Spinal cord (tissue), 10 donors: ENCODE measurements around the gene NIFK. TPM values are rescaled to one million over a fixed set of nuclear protein-coding genes. Genes with fewer than 3 reads are reported as not detected.
"Not testable (repeated sequence)": the region's sequence is repeated elsewhere in the genome, so short reads cannot be mapped to it uniquely, and the experiment has no call there.

Source experiments
- DNase-seq, 6 donors: peaks; one replicate each; pipeline versions ENCODE4 v3.0.0 to v3.0.0-alpha.2; 2013 to 2015; ENCODE audit warnings: low spot score in 6 of 6, low read depth in 4 of 6
- H3K27ac ChIP-seq: one replicate; pipeline ENCODE4 v1.5.1; 2013; ENCODE audit warnings: low read depth, low read length, control low read depth
- H3K27me3 ChIP-seq: one replicate; pipeline ENCODE4 v1.6.1; 2013; ENCODE audit warnings: low read length; ENCODE audit not compliant: control insufficient read depth, insufficient read depth
- H3K36me3 ChIP-seq: one replicate; pipeline ENCODE4 v1.6.1; 2013; ENCODE audit warnings: low read length; ENCODE audit not compliant: control insufficient read depth, insufficient read depth
- H3K4me1 ChIP-seq: one replicate; pipeline ENCODE4 v1.6.1; 2013; ENCODE audit warnings: low read length; ENCODE audit not compliant: control insufficient read depth, insufficient read depth
- H3K4me3 ChIP-seq: one replicate; pipeline ENCODE4 v1.5.1; 2013; ENCODE audit warnings: low read depth, low read length, control low read depth
- H3K9me3 ChIP-seq: one replicate; pipeline ENCODE4 v1.6.1; 2013; ENCODE audit warnings: low read length; ENCODE audit not compliant: control insufficient read depth, insufficient read depth
- WGBS: methylation state at CpG from one replicate; pipeline ENCODE4 v1.1.5; 2013; ENCODE audit warnings: missing lambda C conversion rate; ENCODE audit not compliant: insufficient coverage; 5-methylcytosine and 5-hydroxymethylcytosine counted together
- polyA plus RNA-seq, 2 donors: library from polyadenylated mRNA; unstranded; fragments of 120-200 nt; gene quantifications; one replicate each; pipeline ENCODE4 v1.2.1, GENCODE V29; 2013; ENCODE audit not compliant: insufficient read length in 2 of 2
- total RNA-seq, 2 donors: library from RNA; depleted of rRNA in 1 of 2; stranded (reverse); fragments of 120-200 nt in 1 of 2; fragments of >200 nt in 1 of 2; gene quantifications; one replicate each; pipeline versions ENCODE4 v1.2.3 to v1.2.4, GENCODE V29; 2013 to 2014
- donor health status: healthy.

The NIFK gene
- total and polyA plus RNA-seq, 4 donors = 44.9 to 62.9 (median 55.2) TPM

GRCh38 chr2:121736140-121736461 is 574 bp downstream of the NIFK start:
- H3K4me1 ChIP-seq = peaks cover 8% of the 10 kb centered on the region
- no peak for DNase-seq
- H3K27ac ChIP-seq = peak overlapping the region; percentile 76
- H3K27me3 ChIP-seq = no peaks in the 10 kb centered on the region
- peaks cover 26% of the 10 kb centered on the region for H3K36me3 ChIP-seq
- H3K9me3 ChIP-seq = no peaks in the 10 kb centered on the region
- WGBS = 0% methylated on average over 5 of the region's 8 CpGs
- peak overlapping the region; percentile 96 for H3K4me3 ChIP-seq

DNA sequence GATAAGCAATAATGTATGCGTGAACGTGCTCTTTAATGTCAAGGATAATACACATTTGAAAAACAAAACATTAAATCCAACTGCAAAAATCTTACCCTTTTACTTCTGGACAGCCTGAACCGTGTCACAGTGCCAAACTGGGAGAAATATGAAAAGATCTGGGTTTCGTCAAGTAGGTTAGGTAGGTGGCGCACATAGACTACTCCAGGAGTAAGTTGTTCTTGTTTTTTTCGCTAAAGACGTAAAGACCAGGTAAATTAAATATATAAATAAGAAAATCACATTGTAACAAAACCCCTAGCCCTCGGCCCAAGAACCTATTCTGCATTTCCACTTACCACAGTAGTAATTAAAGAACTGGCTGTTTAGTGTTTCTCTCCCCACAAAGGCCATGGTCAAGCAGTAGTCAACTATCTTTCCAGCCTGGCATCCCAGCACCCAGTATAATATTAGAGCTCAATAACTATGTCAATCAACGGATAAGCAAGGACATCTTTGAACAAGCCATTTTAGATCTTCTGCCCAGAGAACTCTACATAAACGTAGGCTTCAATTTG is 1.1 kb downstream of the NIFK start:
- H3K27ac ChIP-seq = no peak overlapping the region
- H3K4me3 ChIP-seq = peak overlapping the region; percentile 96
- peaks cover 28% of the 10 kb centered on the region for H3K36me3 ChIP-seq
- peaks cover 8% of the 10 kb centered on the region for H3K4me1 ChIP-seq
- 6% methylated on average over 2 of the region's 10 CpGs for WGBS
- no peaks in the 10 kb centered on the region for H3K27me3 ChIP-seq
- H3K9me3 ChIP-seq = no peaks in the 10 kb centered on the region
- DNase-seq = peak in 1 of 6 donors; percentile 37

DNA sequence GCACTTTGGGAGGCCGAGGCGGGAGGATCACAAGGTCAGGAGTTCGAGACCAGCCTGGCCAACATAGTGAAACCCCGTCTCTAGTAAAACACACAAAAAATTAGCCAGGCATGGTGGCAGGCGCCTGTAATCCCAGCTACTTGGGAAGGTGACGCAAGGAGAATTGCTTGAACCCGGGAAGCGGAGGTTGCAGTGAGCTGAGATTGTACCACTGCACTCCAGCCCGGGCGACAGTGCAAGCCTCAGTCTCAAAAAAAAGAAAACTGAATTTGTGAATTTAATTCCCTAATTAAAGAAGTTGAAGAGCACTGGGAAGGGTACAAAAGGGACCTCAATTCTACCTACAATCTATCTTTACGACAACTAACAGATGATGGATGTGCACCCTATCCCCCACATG is 2.1 kb downstream of the NIFK start:
- not testable (repeated sequence) for H3K4me3 ChIP-seq, H3K27me3 ChIP-seq
- WGBS = 83% methylated on average over 5 of the region's 11 CpGs

GRCh38 chr2:121731366-121731765 is 5.3 kb downstream of the NIFK start:
- Histone ChIP-seq H3K9me3 (no peaks in the 10 kb centered on the region), H3K4me1 (no peaks in the 10 kb centered on the region), H3K4me3 (no peak overlapping the region), H3K36me3 (peaks cover 51% of the 10 kb centered on the region), H3K27ac (no peak overlapping the region), H3K27me3 (no peaks in the 10 kb centered on the region)
- 92% methylated on average over 6 of the region's 6 CpGs for WGBS
- DNase-seq = no peak

More for the DNA sequence above, 2.1 kb downstream of the NIFK start:
- DNase-seq, H3K27ac ChIP-seq, H3K4me1 ChIP-seq, H3K9me3 ChIP-seq: not testable (repeated sequence)
- H3K36me3 ChIP-seq = peaks cover 37% of the 10 kb centered on the region

DNA sequence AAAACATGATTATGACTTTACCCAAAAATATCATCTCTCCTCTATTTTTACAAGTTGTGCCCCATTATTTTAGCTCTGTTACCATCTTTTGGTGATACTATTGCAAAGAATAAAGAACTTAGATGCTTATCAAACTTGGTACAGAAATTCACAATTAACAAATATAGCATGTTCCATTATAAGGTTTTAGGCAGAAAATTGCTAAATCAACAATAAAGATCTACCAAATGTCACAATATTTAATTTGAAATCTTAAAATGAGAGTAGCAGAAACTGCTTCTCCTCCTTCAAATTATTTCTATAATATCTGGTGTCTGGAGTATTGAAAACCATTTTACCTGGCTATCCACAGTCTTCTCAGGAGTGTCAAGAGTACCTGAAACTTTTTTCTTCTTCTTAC is 8.7 kb downstream of the NIFK start:
- DNase-seq = no peak
- H3K9me3 ChIP-seq = no peaks in the 10 kb centered on the region
- H3K27ac ChIP-seq = no peak overlapping the region
- H3K4me3 ChIP-seq = no peak overlapping the region
- H3K27me3 ChIP-seq = no peaks in the 10 kb centered on the region
- H3K4me1 ChIP-seq = no peaks in the 10 kb centered on the region
- H3K36me3 ChIP-seq = peaks cover 42% of the 10 kb centered on the region

DNA sequence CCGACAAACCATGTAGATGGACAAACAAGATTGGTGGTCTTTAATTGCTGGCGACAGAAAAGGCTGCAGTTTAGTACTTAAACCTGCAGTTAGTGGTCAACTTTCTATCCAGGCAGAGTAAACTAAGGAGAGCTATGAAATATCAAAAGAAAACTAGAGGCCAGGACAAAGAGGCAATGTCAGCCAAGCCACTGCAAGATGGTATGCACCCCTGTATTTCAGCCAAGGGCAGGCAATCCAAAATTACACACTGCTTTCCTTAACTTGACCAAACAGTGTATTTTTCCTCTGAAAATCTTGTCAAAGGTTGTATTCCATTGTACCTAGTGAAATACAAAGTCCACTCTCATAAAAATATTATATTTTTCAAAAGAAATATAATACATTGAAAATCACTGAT is 9.3 kb downstream of the NIFK start:
- H3K36me3 ChIP-seq = peaks cover 38% of the 10 kb centered on the region
- H3K4me3 ChIP-seq = no peak overlapping the region
- H3K27ac ChIP-seq = no peak overlapping the region

DNA sequence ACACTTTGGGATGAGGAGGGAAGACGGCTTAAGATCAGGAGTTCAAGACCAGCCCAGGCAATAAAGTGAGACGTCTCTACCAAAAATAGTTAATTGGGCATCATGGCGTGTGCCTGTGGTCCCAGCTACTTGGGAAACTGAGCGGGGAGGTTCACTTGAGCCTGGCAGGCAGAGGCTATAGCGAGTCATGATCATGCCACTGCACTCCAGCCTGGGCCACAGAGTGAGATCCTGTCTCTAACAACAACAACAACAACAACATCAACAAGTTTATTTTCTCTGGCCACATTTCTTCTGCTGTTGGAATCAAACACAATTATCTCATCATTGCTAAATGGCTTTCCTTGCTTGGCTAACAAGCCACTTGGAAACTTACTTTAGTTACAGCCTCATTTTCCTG is 13.4 kb downstream of the NIFK start:
- DNase-seq = no peak
- peaks cover 9% of the 10 kb centered on the region for H3K36me3 ChIP-seq
- H3K27me3 ChIP-seq = no peaks in the 10 kb centered on the region
- no peak overlapping the region for H3K4me3 ChIP-seq
- no peak overlapping the region for H3K27ac ChIP-seq
- no peaks in the 10 kb centered on the region for H3K9me3 ChIP-seq
- 96% methylated on average over 5 of the region's 5 CpGs for WGBS
- no peaks in the 10 kb centered on the region for H3K4me1 ChIP-seq

More for the DNA sequence above, 9.3 kb downstream of the NIFK start:
- H3K9me3 ChIP-seq = no peaks in the 10 kb centered on the region
- 100% methylated on average over 1 of the region's 2 CpGs for WGBS
- H3K4me1 ChIP-seq = no peaks in the 10 kb centered on the region
- no peak for DNase-seq
- no peaks in the 10 kb centered on the region for H3K27me3 ChIP-seq

GRCh38 chr2:121722479-121722878 is 14.2 kb downstream of the NIFK start:
- no peak overlapping the region for H3K4me3 ChIP-seq
- no peak overlapping the region for H3K27ac ChIP-seq
- H3K4me1 ChIP-seq = no peaks in the 10 kb centered on the region
- peaks cover 9% of the 10 kb centered on the region for H3K36me3 ChIP-seq
- whole genome bisulfite sequencing = 95% methylated on average over 4 of the region's 5 CpGs
- DNase-seq = no peak
- H3K9me3 ChIP-seq = no peaks in the 10 kb centered on the region
- H3K27me3 ChIP-seq = no peaks in the 10 kb centered on the region

DNA sequence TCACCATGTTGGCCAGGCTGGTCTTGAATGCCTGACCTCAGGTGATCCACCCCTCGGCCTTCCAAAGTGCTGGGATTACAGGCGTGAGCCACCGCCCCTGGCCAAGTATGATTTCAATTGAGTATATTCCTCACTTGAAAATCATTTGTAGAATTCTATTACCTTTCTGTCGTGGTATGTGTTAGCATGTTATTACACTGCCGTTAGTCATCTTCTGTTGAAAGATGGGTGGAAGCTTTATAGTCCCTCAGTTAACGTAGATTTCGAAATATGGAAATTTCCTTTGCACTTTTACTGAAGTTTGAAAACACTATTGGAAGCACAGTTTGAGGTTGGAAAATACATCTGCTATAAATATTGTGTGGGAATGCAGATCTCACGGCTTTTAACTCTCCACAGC is 14.7 kb downstream of the NIFK start:
- Histone ChIP-seq H3K27me3 (no peaks in the 10 kb centered on the region), H3K9me3 (no peaks in the 10 kb centered on the region), H3K4me1 (no peaks in the 10 kb centered on the region), H3K27ac (no peak overlapping the region), H3K36me3 (peaks cover 9% of the 10 kb centered on the region), H3K4me3 (no peak overlapping the region)
- no CpG with 5 or more reads among the region's 8 CpGs for WGBS
- no peak for DNase-seq

GRCh38 chr2:121717529-121717928 is 19.1 kb downstream of the NIFK start:
- 97% methylated on average over 2 of the region's 6 CpGs for WGBS
- no peaks in the 10 kb centered on the region for H3K27me3 ChIP-seq

More at GRCh38 chr2:121717529-121717928, 19.1 kb downstream of the NIFK start:
- DNase-seq = no peak
- Histone ChIP-seq H3K9me3 (no peaks in the 10 kb centered on the region), H3K4me1 (no peaks in the 10 kb centered on the region), H3K27ac (no peak overlapping the region), H3K36me3 (no peaks in the 10 kb centered on the region), H3K4me3 (no peak overlapping the region)
